Choroid plexus epithelial cell (primary cell): ENCODE measurements around the gene KCTD6.

Experiments
- DNase-seq: peaks from one replicate; pipeline ENCODE4 v3.0.0-alpha.2; 2010; ENCODE audit warnings: low read depth
- H3K4me3 ChIP-seq: 2 replicates; pipeline ENCODE4 v1.5.1; 2011; ENCODE audit warnings: low read depth, mild to moderate bottlenecking, control low read depth, low read length, moderate library complexity
- CTCF ChIP-seq: conservative IDR thresholded peaks from 2 replicates; pipeline ENCODE4 v1.5.1; 2011; ENCODE audit warnings: low read depth, mild to moderate bottlenecking, control low read depth, inconsistent platforms, low read length, moderate library complexity

Gene KCTD6

GRCh38 chr3:58484722-58485069, 7.2 kb upstream of the KCTD6 start:
- DNase-seq: no peak
- TF ChIP-seq CTCF: no peak

GRCh38 chr3:58485801-58486435, 6.0 kb upstream of the KCTD6 start:
- H3K4me3 ChIP-seq: no peak overlapping the region
- DNase-seq: no peak
- no peak for TF ChIP-seq CTCF

More at GRCh38 chr3:58484722-58485069, 7.2 kb upstream of the KCTD6 start:
- H3K4me3 ChIP-seq: no peak overlapping the region

GRCh38 chr3:58487140-58487886, 4.6 kb upstream of the KCTD6 start:
- no peak overlapping the region for H3K4me3 ChIP-seq
- DNase-seq: peak; percentile 55
- no peak for TF ChIP-seq CTCF

- no peak for TF ChIP-seq CTCF
Measured at GRCh38 chr3:58488967-58489366, 2.9 kb upstream of the KCTD6 start.

GRCh38 chr3:58490860-58491501, 915 bp upstream of the KCTD6 start:
- H3K4me3 ChIP-seq: peak overlapping the region; percentile 72
- no peak for TF ChIP-seq CTCF
- no peak for DNase-seq

More at GRCh38 chr3:58488967-58489366, 2.9 kb upstream of the KCTD6 start:
- DNase-seq: no peak
- H3K4me3 ChIP-seq: no peak overlapping the region

GRCh38 chr3:58492494-58492905, 604 bp downstream of the KCTD6 start:
- peak overlapping the region; percentile 72 for H3K4me3 ChIP-seq
- no peak for DNase-seq
- no peak for TF ChIP-seq CTCF
